Inflammatory macrophage treated with lipopolysaccharide for 4 hours (primary cell): ENCODE data around the gene HNRNPUL1.
"Not testable (repeated sequence)": the region's sequence is repeated elsewhere in the genome, so short reads cannot be mapped to it uniquely, and the experiment has no call there.

Experiments
- DNase-seq: peaks from one replicate; pipeline ENCODE4 v3.0.0-alpha.2; 2020

The HNRNPUL1 gene

DNA sequence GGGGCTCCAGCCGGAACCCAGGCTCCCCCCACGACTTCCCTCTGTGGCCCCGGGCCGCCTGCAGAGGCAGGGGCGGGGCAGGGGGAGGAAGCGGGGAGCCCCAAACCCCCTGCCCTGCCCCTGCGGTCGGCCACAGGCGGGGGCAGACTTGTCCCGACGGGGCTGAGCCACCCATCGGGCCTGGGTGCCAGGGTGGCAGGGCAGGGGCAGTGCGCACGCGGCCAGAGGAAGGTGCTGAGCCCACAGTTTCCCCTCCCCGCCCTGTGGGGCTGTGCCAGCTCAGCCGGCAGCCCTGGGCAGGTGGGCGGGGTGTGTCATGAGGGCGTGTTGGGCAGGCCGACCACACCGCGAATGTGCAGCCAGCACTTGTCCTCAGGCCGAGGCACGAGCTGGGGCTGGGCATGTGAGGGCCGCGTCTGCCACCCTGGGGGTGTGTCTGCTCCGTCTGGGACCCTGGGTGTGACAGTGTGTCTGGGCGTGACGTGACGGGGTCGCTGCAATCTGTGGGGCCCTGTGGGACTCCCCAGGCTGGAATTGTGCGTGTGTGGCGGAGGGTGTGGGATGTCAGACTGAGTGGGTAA, 63.5 kb downstream of the HNRNPUL1 start:
- DNase-seq, result peak; percentile 93

DNA sequence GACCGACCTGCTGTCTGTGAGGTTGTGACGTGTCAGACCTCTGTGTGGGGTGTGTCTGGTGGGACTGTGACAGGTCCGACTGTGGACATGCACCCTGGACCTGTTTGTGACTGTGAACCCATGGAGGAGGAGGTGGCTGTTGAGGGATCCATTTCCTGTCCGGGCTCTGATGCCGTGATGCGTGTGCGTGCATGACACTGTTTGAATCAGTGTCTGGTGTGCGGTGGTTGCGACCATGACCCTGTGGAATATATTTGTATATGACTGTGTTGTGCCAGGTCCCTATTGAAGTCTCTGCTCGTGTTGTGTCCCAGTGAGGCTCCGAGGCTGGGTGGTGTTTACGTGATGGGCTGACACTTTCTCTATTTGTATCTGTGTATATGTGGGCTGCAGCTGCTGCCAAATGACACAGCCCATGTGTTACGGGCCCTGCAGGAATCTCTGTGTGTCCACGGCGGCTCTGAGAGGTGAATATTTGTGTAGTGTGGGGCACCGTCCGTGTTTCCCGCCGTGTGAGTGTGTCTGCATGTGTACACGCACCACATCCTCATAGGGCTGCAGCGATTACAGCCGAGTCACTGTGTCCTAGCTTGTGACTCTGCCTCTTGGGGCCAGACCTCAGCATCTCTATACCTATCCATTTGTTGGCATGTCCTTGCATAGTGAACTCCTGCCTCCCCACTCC, 64.1 kb downstream of the HNRNPUL1 start:
- peak; percentile 51 for DNase-seq

DNA sequence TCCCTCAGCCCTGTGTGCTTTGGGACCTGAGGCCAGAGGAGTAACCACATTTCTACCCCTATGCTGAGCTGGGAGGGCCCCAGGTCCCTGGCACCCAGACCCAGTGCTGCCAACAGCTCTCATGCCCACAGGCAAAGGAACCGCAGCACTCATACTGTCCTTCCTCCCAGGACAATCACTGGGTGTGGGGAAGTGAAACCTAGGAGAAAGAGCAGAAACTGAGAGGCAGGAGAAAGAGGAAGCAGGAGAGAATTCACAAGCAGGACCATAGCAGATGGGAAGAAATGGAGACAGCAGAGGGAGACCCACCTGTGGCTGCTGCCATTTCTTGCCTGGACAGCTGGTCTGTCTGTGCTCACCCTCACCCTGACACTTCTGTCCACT, 64.7 kb downstream of the HNRNPUL1 start:
- peak; percentile 92 for DNase-seq

DNA sequence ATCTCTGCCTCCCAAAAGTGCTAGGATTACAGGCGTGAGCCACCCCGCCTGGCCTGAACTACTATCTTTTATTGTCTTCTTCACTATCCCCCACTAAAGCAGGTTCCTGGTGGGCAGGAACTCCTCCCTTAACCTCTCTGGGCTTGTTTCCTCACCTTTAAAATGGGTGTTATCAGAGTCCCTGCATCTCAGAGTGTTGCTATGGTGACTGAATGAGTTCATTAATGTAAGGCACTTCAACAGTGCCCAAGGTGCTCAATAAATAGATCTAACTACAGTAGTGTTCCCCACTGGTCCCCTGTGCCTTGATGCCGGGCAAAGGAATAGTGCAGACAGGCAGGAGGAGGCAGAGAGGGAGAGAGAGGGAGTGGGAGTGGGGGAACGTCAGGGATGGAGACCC, 66.3 kb downstream of the HNRNPUL1 start:
- DNase-seq, result no peak

DNA sequence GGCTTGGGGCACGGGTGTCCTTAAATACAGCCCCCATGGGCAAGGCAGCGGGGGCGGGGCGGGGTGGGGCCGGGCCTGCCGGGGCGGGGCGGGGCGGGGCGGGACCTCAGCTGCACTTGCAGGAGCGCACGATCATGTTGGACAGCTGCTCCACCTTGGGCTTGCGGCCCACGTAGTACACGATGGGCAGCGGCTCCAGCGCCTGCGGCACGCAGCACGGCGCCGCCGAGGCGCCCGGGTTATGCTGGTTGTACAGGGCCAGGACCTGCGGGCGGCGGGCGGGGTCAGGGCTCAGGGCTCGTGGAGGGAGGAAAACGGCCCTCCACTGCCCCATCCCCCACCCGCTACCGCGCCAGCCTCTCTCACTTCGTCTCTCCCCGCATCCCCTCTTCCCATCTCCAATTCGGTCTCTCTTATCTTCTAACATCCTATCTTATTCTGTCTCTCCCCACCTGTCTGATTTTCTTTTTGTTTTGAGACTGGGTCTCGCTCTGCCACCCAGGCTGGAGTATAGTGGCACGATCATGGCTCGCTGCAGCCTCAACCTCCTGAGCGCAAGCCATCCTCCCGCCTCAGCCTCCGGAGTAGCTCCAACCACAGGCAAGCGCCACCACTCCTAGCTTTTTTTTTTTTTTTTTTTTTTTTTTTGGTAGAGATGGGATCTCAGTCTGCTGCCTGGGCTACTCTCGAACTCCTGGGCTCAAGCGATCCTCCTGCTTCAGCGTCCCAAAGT, 66.9 kb downstream of the HNRNPUL1 start:
- no peak for DNase-seq

DNA sequence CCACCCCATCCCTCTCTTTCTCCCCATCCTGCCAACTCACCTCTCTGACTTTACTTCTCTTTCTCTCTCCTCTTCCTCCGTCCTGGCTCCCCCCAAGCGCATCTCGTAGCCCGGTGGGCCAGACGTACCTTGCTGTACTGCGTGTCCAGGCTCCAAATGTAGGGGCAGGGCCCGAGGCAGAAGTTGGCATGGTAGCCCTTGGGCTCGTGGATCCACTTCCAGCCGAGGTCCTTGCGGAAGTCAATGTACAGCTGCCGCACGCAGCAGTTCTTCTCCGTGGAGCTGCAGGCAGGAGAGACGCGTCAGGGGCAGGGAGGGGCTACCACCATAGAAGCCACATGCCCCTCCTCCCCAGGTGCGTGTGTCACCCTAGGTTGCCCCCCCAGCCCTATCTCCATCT, 67.8 kb downstream of the HNRNPUL1 start:
- DNase-seq, result no peak

DNA sequence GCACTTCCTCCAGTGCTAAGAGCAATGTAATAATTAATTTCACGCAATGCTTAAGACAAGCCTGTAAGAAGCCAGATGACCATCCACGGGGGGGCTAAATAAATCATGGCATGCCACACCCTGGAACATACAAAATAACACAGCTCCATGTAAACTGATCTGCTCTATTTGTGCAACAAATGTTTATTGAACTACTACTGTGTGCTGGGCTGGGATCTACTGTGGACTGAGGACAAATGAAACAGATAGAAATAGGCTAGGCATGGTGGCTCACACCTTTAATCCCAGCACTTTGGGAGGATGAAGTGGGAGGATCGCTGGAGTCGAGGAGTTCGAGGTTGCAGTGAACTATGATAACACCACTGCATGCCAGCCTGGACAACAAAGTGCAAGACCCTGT, 68.3 kb downstream of the HNRNPUL1 start:
- DNase-seq, result no peak

DNA sequence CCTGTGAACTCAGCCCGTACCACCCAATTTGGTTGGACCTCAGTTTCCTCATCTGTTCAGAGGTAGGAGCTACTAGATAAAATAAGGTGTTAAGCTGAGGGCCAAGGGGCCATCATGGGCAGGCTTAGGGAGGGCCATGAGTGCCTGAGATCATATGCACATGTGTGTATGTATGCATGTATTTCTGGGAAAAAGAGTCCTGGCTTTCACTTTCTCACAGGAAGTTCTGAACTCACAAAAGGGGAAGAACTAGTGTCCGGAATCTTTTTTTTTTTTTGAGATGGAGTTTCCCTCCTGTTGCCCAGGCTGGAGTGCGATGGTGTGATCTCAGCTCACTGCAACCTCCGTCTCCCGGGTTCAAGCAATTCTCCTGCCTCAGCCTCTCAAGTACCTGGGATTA, 70.6 kb downstream of the HNRNPUL1 start:
- DNase-seq, result peak; percentile 96

DNA sequence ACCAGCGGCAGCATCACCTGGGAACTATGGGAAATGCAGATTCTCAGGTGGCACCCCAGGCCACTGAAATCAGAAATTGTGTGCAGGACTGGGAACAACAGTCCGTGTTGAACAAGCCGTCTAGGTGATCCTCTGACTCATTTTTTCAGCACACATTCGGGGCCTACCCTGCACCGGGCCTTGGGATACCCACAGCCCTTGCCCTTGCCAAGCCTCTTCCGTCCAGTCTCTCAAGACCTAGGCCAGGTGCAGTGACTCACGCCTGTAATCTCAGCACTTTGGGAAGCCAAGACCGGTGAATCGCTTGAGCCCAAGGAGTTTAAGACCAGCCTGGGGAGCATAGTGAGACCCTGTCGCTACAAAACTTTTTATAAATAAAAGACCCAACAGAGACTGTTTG, 71.3 kb downstream of the HNRNPUL1 start:
- DNase-seq, result no peak

DNA sequence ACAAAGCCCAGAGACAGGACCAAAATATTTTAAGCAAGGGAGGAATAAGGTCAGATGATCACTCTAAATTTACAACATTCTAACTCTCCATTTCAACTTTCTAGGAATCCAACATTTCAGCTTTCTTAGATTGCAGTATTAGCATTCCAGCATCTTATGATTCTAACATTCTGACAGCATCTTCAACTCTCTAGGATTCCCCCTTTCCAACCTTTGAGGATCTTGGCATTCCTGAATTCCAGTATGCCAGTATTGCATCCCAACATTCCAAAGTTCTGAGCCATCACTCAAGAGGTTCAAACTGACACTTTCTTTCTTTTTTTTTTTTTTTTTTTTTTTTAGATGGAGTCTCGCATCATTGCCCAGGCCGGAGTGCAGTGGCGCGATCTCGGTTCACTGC, 75.8 kb downstream of the HNRNPUL1 start:
- DNase-seq, result no peak

DNA sequence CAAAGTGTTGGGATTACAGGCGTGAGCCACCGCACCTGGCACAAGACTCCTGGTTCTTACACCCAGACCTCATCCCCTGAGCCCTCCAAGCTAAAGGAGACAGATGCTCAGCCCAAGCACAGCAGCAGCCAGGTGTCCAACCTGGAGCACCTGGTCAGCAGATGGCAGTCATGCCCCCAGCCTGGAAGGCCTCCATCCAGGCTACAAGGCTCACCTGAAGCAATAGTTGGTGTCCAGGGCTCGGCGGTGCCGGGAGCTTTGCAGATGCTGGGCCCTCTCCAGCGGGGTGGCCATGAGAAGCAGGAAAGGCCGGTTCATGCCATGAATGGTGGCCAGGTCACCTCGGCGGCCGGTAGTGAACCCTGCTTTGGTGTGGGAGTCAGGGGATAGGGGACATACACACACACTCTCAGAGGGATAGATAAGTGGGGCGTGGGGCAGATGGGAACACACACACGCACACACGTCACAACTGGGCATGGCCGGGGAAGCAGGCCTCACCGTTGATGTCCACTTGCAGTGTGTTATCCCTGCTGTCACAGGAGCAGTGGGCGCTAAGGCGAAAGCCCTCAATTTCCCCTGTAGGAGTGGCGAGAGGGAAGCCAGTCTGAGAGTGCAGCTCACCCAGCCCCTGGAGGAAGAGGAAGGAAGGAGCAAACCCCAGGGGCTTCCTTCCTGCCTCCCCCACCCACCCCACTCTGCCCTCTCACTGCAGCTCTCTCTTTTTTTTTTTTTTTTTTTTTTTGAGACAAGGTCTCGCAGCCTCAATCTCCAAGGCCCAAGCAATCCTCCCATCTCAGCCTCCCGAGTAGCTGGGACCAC, 77.7 kb downstream of the HNRNPUL1 start:
- DNase-seq, result peak; percentile 28

DNA sequence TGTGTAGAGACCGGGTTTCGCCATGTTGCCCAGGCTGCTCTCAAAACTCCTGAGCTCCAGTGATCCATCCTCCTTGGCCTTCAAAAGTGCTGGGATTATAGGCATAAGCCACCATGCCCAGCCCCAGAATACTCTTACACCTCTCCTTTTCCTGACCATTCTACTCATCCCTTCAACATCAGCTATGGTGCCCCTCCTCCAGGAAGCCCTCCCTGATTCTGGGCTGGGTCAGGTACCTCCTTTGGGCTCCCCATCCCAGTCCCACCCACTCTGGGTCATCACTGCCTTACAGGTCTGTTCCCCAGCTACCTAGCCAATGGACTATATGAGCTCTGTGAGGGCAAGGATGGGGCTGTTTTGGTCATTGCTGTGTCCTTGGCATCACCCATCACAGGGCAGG, 80.0 kb downstream of the HNRNPUL1 start:
- DNase-seq, result no peak

DNA sequence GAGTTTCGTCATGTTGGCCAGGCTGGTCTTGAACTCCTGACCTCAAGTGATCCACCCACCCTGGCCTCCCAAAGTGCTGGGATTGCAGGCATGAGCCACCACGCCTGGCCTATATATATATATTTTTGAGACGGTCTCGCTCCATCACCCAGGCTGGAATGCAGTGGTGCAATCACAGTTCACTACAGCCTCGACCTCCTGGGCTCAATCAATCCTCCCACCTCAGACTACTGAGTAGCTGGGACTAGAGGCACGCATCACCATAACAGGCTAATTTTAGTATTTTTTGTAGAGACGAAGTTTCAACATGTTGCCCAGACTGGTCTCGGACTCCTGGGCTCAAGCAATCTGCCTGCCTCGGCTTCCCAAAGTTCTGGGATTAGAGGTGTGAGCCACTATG, 82.7 kb downstream of the HNRNPUL1 start:
- not testable (repeated sequence) for DNase-seq

DNA sequence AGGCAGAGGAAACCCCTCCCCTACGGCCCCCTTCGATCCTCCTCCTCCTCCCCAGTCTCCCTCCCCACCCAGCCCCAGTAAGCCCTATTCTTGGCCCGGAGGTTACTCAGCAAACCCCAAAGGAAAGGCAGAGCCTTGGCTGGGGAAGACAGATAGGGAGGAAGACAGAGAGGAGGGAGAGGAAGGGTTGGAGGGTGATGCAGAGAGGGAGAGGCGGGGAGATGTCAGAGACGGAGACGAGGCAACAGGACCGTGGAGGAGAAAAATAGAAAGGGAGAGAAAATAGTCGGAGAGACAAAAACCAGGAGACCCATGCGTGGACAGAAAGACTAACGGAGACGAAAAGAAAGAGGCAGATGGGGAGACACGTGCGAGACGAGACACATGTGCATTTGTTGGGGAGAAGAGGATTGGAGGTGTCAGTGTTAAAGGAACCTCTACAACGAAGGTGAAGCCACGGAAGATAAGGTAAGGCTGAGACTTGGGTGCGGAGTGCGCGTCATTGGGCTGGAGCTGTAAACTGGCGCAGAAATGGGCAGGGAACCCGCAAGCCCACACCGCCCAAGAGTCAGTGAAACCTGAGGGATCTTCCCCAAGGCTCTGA, 86.7 kb downstream of the HNRNPUL1 start:
- peak; percentile 13 for DNase-seq

DNA sequence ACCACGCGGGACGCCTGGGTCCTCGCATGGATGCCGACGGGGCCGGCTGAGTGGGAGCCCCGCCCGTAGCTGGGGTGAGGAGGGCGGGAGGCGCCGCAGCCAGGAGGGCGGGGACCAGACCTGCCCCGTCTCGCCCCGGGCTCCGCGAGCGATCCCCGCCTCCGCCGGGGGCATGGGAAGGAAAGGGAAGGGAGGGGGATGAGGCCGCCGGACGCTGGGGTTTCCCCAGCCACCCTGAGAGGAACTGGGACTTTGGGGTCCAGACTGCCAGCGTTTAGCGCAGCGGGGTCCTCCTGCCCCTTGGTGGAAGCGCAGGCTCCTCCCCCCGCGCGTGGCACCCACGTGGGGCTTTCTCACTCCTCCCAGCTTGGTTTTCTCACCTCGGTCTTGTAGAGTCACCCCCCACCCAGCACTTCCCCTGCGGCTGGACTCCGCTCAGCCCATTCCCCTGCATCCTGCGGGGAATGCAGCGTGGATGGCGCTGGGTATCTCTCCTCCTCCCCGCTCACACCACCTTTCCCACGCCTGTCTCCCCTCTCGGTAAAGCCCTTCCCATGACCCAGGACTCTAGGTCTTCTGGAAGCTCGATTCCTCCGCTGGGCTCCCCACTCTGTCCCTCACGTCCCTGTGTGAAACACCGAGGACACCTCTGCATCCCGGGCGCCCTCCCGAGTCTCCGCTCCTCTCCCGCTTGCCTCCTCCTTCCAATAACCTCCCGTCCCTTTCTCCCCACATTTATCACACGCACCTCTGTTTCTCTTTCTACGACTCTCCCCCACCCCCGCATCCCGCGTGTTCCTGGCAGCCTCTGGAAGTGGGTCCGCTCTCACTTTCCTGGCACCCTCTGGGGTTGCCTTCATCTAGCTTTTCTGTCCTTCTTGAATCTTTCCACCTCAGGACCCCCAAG, 87.4 kb downstream of the HNRNPUL1 start:
- DNase-seq, result peak; percentile 83

DNA sequence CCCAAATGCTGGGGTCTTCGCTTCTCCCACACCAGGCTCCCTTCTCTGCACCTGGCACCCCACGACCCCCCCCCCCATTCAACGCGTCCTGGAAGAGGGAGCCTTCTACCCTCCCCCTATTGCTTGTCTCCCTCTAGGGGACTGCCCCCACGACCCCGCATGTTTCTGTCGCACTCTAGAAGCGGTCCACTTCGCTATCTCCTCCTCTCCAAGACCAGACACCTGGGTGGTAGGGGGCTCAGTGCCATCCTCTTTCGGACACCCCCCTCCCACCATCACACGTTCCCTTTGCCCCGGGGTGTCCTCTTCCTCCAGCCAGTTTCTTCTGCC, 88.1 kb downstream of the HNRNPUL1 start:
- DNase-seq, result no peak

DNA sequence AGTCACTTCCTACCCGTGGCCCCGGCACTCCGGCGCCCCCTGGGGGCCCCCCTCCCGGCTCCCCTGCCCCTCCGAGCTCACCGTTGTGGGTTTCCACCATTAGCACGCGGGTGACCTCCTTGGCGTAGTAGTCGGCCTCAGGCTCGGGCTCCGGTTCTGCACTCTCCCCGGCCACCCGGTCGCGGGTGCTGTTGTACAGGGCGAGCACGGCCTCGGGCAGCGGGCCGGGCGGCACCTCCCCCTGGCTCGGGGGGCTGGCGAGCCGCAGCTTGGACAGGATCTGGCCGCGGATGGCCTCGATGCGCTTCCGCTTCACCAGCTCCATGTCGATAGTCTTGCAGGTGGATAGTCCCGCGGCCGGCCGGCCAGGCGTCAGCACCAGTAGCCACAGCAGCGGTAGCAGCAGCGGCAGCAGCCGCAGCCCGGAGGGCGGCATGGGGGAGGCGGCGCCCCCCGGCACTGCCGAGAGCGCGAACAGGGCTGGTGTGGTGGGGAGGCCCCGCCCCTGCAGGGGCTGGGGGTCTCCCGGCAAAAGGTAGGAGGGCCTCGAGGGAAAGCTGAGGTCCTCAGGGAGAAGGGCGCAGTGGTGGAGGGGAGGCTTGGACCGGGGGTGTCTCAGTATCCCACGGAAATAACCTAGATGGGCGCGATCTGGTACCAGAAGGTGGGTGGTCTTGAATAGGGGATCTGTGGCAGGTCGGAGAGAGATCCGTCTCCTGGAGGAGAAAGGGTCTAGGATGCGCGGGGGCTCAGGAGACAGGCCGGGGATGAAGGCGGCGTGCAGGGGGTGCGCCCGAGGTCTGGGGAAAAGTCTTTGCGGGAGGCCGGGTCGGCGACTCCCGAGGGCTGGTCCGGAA, 88.7 kb downstream of the HNRNPUL1 start:
- DNase-seq, result peak; percentile 70

DNA sequence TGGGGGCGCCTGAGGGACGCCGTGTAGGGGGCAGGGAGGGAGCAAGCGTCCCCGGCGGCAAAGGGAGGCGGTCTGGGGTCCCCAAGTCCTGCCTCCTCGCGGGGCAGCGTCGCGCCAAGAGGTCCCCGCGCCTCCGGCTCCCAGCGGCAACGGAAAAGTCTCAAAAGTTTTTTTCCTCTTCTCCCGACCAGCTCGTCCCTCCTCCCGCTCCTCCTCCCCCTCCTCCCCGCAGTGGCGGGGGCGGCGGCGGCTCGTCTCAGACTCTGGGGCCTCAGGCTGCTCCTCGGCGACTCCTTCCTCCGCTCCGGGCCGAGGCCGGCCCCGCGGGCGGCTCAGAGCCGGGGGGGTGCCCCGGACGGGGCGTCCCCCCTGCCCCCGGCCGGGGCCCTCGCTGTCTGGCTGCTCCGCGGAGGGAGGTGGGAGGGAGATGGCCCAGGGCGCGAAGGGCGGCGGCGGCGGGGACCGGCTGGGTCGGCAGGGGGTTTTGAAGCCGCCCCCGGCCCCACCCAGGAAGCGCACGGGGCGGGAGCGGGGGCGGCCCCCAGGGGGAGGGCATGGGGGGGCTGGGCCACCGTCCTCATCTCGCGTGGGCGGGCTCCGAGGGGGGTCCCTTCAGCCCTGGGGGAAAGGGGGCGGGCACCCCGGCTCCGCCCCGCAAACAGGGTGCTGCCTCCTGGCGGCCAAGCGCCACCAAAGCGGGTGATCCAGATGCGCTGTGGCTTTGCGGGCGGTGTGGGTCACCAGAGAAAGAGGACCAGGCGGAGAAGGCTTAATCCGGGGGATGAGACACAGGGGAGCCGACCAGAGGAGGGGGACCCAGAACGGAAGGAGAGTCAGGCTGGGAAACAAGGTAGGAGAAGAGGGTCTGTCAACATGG, 89.5 kb downstream of the HNRNPUL1 start, which contains the start of gene TGFB1:
TSS of gene TGFB1 (minus strand) at position 457 of the 877 bp plus-strand sequence. CDS start 878 bp downstream, outside the sequence.
- DNase-seq, result peak; percentile 88

DNA sequence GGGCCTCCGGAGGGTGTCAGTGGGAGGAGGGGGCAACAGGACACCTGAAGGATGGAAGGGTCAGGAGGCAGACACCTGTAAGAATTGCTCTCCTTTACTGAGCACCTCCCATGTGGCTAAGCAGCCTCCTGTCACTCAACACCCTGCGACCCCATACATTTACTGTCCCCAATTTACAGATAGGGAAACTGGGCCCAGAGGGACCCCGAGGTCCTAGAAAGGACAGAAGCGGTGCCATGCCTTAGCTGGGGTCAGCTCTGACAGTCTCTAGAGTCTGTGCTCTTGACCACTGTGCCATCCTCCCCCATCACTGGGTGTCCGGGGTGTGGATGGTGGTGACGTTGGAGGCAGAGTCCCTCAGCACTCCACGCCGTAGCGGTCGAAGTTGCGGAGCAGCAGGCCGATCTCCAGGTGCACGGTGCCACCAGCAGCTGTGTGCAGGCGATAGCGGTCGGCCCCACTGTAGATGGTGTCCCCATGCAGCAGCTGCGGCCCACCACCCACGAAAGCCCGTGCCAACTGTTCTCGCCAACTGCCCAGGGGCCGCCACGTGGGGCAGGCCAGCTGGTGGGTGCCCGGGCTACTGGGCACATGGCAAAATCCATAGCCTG, 90.3 kb downstream of the HNRNPUL1 start:
- no peak for DNase-seq
